Anterior cingulate cortex (tissue), 58 donors: Measurements from ENCODE around the gene RPL11.
"Not testable (repeated sequence)": the region's sequence is repeated elsewhere in the genome, so short reads cannot be mapped to it uniquely, and the experiment has no call there.

Source experiments
- DNase-seq, 58 donors: peaks; one replicate each; lab custom pipeline; 2025; lab: John Stamatoyannopoulos, UW

RPL11 gene

DNA sequence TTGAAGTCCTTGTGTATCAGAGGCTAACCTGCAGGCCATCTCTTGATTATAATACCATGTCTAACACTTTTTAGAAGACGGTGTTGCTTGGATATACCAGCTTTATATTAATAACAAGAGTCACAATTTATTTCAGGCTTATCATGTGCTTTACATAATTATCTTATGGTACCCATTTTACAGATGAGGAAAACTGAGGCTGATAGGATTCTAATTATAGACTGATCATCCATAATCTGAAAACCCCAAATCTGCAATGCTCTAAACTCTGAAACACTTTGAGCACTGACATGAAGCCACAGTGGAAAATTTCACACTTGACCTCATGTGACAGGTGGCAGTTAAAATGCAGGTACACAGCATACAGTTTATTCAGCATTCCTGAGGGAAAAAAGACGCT is 7.2 kb upstream of the RPL11 start:
- no peak for DNase-seq

- DNase-seq, result not testable (repeated sequence)
These were observed 6.4 kb upstream of the RPL11 start for GRCh38 chr1:23685197-23685596.

- DNase-seq, result not testable (repeated sequence)
These were observed 3.9 kb upstream of the RPL11 start for GRCh38 chr1:23687680-23688079.

DNA sequence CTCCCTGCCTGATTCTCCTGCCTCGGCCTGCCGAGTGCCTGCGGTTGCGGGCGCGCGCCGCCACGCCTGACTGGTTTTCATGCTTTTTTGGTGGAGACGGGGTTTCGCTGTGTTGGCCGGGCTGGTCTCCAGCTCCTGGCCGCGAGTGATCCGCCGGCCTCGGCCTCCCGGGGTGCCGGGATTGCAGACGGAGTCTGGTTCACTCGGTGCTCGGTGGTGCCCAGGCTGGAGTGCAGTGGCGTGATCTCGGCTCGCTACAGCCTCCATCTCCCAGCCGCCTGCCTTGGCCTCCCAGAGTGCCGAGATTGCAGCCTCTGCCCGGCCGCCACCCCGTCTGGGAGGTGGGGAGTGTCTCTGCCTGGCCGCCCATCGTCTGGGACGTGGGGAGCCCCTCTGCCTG is 3.3 kb upstream of the RPL11 start:
- DNase-seq, result not testable (repeated sequence)

DNA sequence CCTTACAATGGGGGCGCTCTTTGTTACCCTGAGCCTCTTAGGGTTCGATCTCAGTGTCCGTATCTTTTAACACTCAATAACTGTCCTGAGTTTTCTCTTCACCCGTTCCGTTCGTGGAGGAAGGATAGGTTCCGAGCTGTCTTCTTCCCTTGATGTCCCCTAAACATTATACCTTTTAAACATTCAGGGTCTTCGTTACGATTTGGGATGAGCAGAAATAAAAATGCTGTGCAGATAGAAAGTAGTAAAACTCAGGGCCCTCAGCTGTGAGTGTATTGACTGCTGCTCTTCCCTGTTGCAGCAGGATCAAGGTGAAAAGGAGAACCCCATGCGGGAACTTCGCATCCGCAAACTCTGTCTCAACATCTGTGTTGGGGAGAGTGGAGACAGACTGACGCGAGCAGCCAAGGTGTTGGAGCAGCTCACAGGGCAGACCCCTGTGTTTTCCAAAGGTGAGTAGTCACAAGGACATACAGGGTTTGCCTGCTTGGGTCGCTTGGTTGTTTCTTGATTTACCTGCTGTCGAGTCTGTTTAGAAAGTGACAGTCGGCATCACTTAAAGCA is 784 bp downstream of the RPL11 start:
- DNase-seq, result no peak

DNA sequence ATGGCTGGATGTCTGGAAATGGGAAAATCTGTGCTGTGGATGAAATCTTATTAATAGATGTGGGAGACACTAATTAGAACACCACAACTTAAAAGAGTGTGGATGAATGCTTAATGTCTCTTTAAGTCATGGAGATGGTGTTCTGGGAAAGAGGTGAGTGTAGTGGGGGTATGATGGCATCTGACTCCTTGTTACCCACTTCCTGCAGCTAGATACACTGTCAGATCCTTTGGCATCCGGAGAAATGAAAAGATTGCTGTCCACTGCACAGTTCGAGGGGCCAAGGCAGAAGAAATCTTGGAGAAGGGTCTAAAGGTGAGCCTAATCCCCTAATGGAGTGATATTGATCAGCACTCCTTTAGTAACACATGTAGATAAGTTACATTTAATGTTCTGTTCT is 2.0 kb downstream of the RPL11 start:
- DNase-seq, result no peak

GRCh38 chr1:23694371-23694770 is 2.8 kb downstream of the RPL11 start:
- DNase-seq, result no peak

DNA sequence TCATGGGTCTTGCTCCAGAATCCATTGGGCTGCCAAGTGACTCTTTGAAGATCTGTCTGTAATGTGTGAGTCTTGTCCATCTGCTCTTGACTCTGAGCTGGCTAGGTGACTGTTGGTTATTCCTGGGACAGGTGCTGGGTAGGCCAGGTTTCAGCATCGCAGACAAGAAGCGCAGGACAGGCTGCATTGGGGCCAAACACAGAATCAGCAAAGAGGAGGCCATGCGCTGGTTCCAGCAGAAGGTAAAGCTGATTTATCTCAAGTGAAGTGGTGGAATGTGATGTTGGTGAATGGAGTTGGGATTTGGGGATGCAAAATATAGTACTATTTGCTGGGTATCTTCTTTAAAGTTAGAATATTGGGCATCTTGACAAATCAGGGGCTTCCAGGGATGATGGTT is 4.1 kb downstream of the RPL11 start:
- no peak for DNase-seq

DNA sequence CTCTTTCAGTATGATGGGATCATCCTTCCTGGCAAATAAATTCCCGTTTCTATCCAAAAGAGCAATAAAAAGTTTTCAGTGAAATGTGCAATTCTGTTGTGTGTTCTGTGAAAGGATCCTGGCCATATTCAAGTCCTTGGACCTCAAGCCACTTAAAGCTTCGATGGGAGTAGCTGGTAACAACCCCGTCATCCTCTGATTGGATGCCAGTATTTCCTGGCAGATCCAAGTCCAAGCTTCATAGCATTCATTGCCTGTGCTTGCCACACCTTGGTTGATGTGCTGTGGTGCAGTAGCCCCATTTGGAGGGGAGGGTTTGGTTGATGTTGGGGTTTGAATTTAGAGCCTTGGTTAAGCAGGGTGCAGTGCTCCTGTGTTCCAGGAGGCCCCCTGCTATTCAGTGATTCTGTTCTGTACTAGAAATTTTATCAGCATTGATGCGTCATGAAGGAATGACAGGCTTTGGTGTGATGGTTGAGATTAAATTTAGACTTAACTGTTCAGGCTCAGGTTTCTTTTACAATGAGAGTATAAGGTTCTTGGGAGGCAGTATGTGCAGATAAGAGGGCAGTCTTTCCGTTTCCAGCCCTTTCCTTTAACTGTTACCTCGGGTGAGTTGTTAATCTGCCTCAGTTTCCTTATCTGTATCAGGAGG is 4.9 kb downstream of the RPL11 start:
- no peak for DNase-seq

DNA sequence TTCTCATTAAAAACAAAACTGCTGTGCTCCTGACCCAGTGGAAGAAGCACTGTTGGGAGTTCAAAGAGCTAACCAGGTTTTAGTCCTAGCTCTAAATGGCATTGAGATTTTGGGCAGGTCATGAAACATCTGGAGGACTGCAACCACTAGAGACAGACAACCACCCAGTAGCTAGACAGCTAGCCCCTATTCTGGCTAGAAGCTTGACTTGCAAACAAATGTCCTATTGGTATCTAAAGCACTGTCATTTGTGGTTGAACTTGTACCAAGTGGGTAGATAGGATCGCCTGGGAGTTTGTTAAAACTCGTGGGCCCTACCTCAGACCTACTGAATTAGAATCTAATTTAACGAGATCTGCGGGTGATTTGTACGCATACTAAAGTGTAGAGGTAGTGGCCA is 6.9 kb downstream of the RPL11 start:
- no peak for DNase-seq

- DNase-seq, result no peak
These were observed 7.9 kb downstream of the RPL11 start for GRCh38 chr1:23699280-23700179.

GRCh38 chr1:23701310-23701709 is 9.7 kb downstream of the RPL11 start:
- no peak for DNase-seq

- DNase-seq, result no peak
These were observed 10.4 kb downstream of the RPL11 start for GRCh38 chr1:23701996-23702395.

GRCh38 chr1:23704834-23705495 is 13.4 kb downstream of the RPL11 start:
- no peak for DNase-seq

DNA sequence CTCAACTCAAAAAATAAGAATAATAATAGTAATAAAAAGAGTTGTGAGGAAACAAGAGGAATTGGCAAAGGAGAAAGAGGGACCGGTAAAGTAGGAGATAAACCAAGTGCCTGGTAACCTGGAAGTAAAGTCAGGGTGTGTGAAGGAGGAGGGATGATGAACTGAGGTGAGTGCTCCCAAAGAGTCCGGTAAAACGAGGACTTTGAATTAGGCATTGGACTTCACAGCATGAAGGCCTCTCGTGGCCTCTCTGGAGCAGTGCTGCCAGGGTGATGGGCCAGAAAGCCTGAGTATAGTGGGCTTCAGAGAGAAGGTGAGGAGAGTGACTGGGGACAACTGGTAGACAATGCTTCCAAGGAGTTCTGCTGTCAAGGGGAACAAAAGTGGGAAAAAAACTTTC is 17.6 kb downstream of the RPL11 start:
- DNase-seq, result no peak

- no peak for DNase-seq
These were observed 26.9 kb downstream of the RPL11 start for GRCh38 chr1:23718482-23718881.

GRCh38 chr1:23719162-23719820 is 27.7 kb downstream of the RPL11 start:
- no peak for DNase-seq

GRCh38 chr1:23720256-23720995 is 28.8 kb downstream of the RPL11 start:
- no peak for DNase-seq

DNA sequence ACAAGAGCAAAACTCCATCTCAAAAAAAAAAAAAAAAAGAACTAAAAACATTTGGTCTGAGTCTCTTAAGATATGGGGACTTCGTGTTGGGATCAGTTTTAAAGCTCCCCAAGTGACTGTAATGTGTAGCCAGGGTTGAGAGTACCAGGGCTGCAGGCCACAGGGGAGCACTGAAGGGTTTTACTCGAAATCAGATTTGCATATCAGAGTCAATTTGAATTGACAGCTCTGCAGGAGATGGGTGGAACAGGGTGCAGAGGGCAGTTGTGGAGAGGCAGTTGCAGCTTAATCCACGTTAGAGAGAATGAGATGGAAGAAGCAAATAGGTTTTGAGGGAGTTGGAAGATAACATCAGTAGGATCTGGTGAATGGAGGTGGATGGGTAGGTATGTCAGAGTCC is 31.0 kb downstream of the RPL11 start:
- DNase-seq, result no peak

DNA sequence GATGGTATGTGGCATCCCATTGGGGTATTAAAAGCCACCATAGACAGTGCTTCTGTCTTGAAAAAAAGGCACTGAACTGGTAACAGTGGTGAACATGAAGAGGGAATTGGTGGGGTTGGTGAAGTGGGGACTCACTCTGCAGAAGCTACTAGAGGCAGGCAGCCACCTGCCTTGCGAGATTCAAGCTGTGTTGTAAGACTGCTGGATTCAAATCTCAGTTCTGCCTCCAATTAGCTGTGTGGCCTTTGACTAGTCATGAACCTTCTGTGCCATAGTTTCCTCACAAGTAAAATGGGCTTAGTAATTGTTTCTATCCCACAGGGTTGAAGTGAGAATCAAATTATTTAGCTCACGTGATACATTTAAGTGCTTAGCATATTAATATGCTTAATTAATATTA is 35.1 kb downstream of the RPL11 start:
- no peak for DNase-seq
